GM21447 (cell line): Measurements from ENCODE around the gene TOMM7.
"Not testable (repeated sequence)": the region's sequence is repeated elsewhere in the genome, so short reads cannot be mapped to it uniquely, and the experiment has no call there.

ENCODE experiments used
- ATAC-seq: cut with Tn5 transposase; IDR thresholded peaks from one replicate; pipeline ENCODE4 v1.9.1; 2021; ENCODE audit not compliant: unreplicated experiment

TOMM7 gene

GRCh38 chr7:22786290-22786932, 36.2 kb downstream of the TOMM7 start:
- ATAC-seq: no peak

GRCh38 chr7:22784346-22784745, 38.3 kb downstream of the TOMM7 start:
- ATAC-seq: no peak

- ATAC-seq: no peak
Observed at GRCh38 chr7:22783421-22783820, 39.2 kb downstream of the TOMM7 start.

GRCh38 chr7:22782616-22783232, 39.9 kb downstream of the TOMM7 start:
- peak; percentile 83 for ATAC-seq

- ATAC-seq: no peak
Observed at GRCh38 chr7:22781230-22781711, 41.4 kb downstream of the TOMM7 start.

- not testable (repeated sequence) for ATAC-seq
Observed at GRCh38 chr7:22779730-22780323, 42.8 kb downstream of the TOMM7 start.

- ATAC-seq: no peak
Observed at GRCh38 chr7:22776964-22777363, 45.7 kb downstream of the TOMM7 start.

- no peak for ATAC-seq
Observed at GRCh38 chr7:22772885-22773284, 49.8 kb downstream of the TOMM7 start.

GRCh38 chr7:22771872-22772228, 50.8 kb downstream of the TOMM7 start:
- ATAC-seq: no peak

GRCh38 chr7:22771194-22771871, 51.3 kb downstream of the TOMM7 start:
- no peak for ATAC-seq

- peak; percentile 80 for ATAC-seq
Observed at GRCh38 chr7:22765609-22766008, 57.0 kb downstream of the TOMM7 start.
